Measurements from ENCODE around the gene PTPN23. TPM values are rescaled to one million over a fixed set of nuclear protein-coding genes. Genes with fewer than 3 reads are reported as not detected.

PTPN23 gene
- total and polyA plus RNA-seq, 9 of the 15 experiments (the other 6 are each of a cell fraction or from before 2014, with no cell fraction given), result 0.41 to 58.7 (median 7.2) TPM

DNA sequence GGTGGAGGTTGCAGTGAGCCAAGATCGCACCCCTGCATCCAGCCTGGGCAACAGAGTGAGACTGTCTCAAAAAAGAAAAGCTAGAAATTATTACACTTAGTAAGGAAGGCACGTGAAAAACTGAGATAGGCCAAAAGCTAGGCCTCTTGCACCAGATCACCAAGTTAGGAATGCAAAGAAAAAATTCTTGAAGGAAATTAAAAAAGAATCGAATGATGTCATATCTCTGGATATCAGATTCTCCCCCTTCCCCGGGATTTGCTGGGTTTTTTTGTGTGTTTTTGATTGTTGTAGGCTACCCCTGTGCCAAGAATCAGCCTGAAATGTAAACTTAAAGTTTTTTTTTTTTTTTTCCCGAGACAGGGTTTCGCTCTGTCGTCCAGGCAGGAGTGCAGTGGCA is 17.4 kb downstream of the PTPN23 start:
- intact Hi-C loops (cut with micrococcal nuclease), result no loop called here
- Histone ChIP-seq H3K4me3 (no peak overlapping the region), H3K27ac (ENCODE audit: extremely low read depth, low read depth, low read length) (no peak overlapping the region), H3K9me3 (replicated peaks; ENCODE audit: control insufficient read depth, insufficient read depth, low read depth, low read length) (no peaks in the 10 kb centered on the region), H2AFZ (ENCODE audit: low read depth, low read length) (no peak overlapping the region), H3K9ac (ENCODE audit: insufficient read depth in 1 of 2, low read depth in 2 of 2, low read length in 2 of 2) (no peak overlapping the region), H3K4me1 (replicated peaks in 1 of 2; ENCODE audit: control insufficient read depth in 2 of 2, insufficient read depth in 2 of 2, low read length in 2 of 2) (peaks cover 6 to 18% of the 10 kb centered on the region in 2 experiments; a peak in 4 of 5 replicates), H3K79me2 (ENCODE audit: control insufficient read depth, insufficient read depth, low read length) (peaks cover 31% of the 10 kb centered on the region), H3K36me3 (ENCODE audit: control insufficient read depth, insufficient read depth, low read length) (peaks cover 51% of the 10 kb centered on the region), H4K20me1 (replicated peaks; ENCODE audit: control insufficient read depth, insufficient read depth, low read length) (peaks cover 22% of the 10 kb centered on the region; the same call in 1 of the 2 replicates), H3K27me3 (ENCODE audit: control insufficient read depth in 2 of 2, insufficient read depth in 2 of 2, low read length in 2 of 2) (no peaks in the 10 kb centered on the region), H3K4me2 (ENCODE audit: insufficient read depth, low read length) (no peak overlapping the region), H3K9me1 (ENCODE audit: control insufficient read depth, insufficient read depth, low read length) (peaks cover 10% of the 10 kb centered on the region)
- ChIA-PET CTCF (ENCODE audit: low intra/inter-chr PET ratio) (no interaction called here), POLR2A (interaction anchor here (0.7 to 1.9 kb wide), 5 partner anchors 8 to 19 kb away, joined by 3 to 5 read pairs (median 4); no protein-coding TSS in a partner anchor)
- ATAC-seq (no peak), DNase-seq (ENCODE audit: extremely low read depth in 1 of 4, low spot score in 3 of 4) (no peak), FAIRE-seq (no peak)
- 81% methylated on average over 6 of the region's 7 CpGs for WGBS (ENCODE audit: insufficient coverage, low coverage, missing lambda C conversion rate)
- in situ Hi-C loops (cut with MboI), result no loop called here
- TF ChIP-seq, protein P1, sequence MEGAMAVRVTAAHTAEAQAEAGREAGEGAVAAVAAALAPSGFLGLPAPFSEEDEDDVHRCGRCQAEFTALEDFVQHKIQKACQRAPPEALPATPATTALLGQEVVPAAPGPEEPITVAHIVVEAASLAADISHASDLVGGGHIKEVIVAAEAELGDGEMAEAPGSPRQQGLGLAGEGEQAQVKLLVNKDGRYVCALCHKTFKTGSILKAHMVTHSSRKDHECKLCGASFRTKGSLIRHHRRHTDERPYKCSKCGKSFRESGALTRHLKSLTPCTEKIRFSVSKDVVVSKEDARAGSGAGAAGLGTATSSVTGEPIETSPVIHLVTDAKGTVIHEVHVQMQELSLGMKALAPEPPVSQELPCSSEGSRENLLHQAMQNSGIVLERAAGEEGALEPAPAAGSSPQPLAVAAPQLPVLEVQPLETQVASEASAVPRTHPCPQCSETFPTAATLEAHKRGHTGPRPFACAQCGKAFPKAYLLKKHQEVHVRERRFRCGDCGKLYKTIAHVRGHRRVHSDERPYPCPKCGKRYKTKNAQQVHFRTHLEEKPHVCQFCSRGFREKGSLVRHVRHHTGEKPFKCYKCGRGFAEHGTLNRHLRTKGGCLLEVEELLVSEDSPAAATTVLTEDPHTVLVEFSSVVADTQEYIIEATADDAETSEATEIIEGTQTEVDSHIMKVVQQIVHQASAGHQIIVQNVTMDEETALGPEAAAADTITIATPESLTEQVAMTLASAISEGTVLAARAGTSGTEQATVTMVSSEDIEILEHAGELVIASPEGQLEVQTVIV (CRISPR knock-in tag; IDR thresholded peaks at IDR 0.05; ENCODE audit: borderline replicate concordance), result no peak
- TF ChIP-seq SAFB (IDR thresholded peaks at IDR 0.05; ENCODE audit: borderline replicate concordance, low read depth, low read length), result no peak
- TF ChIP-seq ZNF175 (CRISPR knock-in tag; IDR thresholded peaks at IDR 0.05; ENCODE audit: low read depth), result no peak
- TF ChIP-seq RFX1 (IDR thresholded peaks at IDR 0.05), result no peak
- TF ChIP-seq PPARD (CRISPR knock-in tag; IDR thresholded peaks at IDR 0.05), result no peak
- TF ChIP-seq, protein P2, sequence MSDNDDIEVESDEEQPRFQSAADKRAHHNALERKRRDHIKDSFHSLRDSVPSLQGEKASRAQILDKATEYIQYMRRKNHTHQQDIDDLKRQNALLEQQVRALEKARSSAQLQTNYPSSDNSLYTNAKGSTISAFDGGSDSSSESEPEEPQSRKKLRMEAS (CRISPR knock-in tag; IDR thresholded peaks at IDR 0.05), result no peak
- no peak for TF ChIP-seq NFATC3 (IDR thresholded peaks at IDR 0.05)
- TF ChIP-seq RBM39 (optimal IDR thresholded peaks at IDR 0.05; ENCODE audit: low read depth, low read length), result no peak
- TF ChIP-seq BMI1 (IDR thresholded peaks at IDR 0.05; ENCODE audit: low read length), result no peak
- no peak for TF ChIP-seq KDM5B (IDR thresholded peaks at IDR 0.05; ENCODE audit: insufficient replicate concordance, low read depth, low read length)
- TF ChIP-seq ZNF586 (CRISPR knock-in tag; conservative IDR thresholded peaks at IDR 0.05), result no peak
- TF ChIP-seq MTA1 (IDR thresholded peaks at IDR 0.05; ENCODE audit: borderline replicate concordance), result no peak
- TF ChIP-seq, protein P3, sequence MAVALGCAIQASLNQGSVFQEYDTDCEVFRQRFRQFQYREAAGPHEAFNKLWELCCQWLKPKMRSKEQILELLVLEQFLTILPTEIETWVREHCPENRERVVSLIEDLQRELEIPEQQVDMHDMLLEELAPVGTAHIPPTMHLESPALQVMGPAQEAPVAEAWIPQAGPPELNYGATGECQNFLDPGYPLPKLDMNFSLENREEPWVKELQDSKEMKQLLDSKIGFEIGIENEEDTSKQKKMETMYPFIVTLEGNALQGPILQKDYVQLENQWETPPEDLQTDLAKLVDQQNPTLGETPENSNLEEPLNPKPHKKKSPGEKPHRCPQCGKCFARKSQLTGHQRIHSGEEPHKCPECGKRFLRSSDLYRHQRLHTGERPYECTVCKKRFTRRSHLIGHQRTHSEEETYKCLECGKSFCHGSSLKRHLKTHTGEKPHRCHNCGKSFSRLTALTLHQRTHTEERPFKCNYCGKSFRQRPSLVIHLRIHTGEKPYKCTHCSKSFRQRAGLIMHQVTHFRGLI (CRISPR knock-in tag; IDR thresholded peaks at IDR 0.05), result no peak
- TF ChIP-seq ADNP (tag; IDR thresholded peaks at IDR 0.05), result no peak
- no peak for TF ChIP-seq MAFK (IDR thresholded peaks at IDR 0.05; ENCODE audit: low read length)
- TF ChIP-seq NCOA4 (IDR thresholded peaks at IDR 0.05; ENCODE audit: partially characterized antibody), result no peak
- no peak for TF ChIP-seq NR3C1 (CRISPR knock-in tag; IDR thresholded peaks at IDR 0.05)
- TF ChIP-seq KLF6 (CRISPR knock-in tag; IDR thresholded peaks at IDR 0.05; ENCODE audit: borderline replicate concordance), result no peak
- TF ChIP-seq MCM3 (IDR thresholded peaks at IDR 0.05), result no peak
- TF ChIP-seq POLR3A (IDR thresholded peaks at IDR 0.05; ENCODE audit: borderline replicate concordance, extremely low read depth, insufficient read depth, insufficient read length), result no peak
- BruUV-seq (replicated peaks), result no TSS peak
